NCI-H1930 (cell line): ENCODE measurements around the gene SUCO.

Experiments used
- DNase-seq, 2 experiments: peaks; one replicate each; lab custom pipeline; 2025; lab: John Stamatoyannopoulos, UW

SUCO gene

DNA sequence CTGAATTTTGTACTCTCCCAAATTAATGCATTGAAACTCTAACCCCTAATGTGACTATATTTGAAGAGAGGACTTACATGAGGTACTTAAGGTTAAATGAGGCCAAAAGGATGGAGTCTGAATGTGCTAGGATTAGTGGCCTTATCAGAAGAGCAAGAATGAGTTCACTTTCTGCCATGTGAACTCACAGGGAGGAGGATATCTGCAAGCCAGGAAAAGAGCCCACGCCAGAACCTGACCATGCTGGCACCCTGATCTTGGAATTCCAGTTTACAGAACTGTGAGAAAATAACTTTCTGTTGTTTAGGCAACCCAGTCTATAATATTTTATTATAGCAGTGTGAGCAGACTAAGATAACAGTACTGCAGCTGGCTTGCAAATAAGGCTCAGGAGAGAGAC lies 113.7 kb downstream of the SUCO start:
- DNase-seq = no peak

DNA sequence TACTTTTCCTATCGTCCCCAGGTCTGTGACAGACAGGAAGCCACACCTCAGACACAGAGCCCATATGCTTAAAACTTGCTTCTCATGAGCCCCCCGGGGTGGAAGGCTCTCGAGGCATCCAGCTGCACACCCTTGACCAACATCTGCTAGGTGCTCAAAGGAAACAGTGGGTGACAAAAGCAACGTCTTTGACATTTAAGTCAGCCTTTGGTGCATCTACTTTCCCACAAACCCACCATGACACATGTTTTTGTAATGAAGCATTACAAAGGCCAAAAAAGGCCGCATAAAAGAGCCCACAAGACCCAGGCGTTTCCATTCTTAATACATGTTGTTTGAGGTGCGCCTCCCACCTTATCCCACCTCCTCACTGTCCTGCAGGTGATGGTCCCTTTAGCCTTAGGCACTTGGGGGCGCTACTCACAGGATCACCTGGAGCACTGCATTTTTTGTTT lies 114.2 kb downstream of the SUCO start:
- no peak for DNase-seq

DNA sequence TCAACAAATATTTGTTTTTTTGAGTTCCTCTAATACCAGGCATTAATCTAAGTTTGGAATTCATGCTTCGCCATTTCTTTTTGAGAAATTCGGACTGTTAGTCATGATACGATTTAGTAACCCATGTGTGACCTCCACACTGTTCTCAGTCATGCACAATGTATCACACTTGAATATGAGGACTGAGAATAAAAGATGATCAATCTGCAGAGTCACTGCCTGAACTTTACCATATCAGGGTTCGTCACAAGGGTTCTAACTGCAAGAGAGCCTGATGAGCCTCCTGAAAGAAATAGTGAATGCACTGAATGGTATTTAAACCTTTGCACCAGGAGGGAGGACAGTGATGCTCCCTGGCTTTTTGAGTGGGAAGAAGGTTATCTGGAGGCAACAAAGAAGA lies 115.0 kb downstream of the SUCO start:
- no peak for DNase-seq

DNA sequence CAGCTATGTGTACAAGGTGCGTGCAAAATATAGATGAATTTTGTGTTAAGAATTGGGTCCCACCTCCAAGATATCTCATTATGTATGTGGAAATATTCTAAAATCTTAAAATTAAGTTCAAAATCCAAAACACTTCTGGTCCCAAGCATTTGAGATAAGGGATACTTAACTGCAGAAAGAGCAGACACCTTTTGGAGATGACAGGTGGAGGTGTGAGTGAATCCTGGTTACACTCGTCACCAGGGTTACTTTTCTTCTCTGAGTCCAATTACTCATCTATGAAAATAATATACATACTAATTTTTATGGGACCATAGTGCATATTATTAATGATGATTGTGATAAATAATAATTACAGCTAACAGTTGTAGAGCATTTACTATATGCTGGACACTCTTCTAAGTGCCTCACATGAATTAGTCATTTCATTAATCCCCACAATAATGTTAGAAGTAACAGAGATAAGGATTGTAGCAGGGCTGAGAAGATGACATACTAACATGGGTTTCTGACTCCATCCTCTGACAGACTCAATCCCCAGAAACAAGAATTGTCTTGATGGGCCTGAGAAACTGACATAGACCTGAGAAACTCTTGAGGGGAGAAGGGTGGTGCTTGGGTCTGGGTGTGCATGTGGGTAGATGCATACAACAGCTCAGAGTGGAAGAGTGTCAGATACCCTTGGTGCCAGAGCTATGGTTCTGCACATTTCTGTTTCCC lies 117.7 kb downstream of the SUCO start:
- DNase-seq = no peak

DNA sequence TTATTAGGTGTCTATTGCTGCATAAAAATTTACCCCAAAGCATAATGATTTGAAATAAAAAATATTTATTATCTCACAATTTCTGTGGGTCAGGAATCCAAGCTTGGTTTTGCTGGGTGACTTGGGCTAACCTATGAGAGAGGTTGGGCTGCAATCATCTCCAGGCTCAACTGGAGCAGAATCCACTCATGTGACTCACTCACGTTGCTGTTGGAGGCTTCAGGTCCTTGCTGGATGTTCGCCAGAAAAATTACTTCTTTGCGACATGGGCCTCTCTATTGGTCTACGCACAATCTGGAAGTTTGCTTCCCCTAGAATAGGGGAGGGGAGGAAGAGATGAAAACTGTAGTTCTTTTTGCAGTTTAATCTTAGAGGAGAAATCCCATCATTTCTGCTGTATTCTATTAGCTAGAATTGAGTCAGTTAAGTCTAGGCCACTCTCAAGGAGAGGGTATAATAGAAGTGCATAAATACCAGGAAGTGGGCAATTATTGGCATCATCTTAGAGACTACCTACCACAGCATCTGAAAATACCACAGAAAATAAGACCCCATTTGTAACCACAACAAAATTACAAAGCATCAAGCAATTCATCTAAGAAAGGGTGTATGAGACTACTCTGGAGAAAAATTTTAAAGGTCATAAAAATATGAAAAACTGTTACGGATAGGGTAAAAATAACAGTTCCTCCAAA lies 120.2 kb downstream of the SUCO start:
- no peak for DNase-seq

DNA sequence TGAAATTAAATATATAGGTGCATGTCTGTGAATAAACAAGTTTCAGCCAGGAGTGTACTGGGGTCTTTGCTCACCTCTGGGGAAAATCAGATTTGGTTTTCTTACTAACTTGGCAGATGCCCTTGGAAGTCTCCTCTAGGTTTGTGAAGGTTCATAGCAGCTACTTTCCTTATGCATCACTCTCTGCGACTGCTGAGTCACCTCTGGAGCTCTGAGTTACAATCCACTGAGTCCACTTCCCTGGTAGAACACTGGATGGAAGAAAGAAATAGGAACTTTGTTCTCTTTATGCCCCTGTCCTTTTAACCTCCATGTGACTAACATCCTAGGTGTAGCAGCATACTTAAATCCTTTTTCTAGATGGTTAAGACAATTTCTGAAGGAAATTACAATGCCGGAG lies 121.6 kb downstream of the SUCO start:
- no peak for DNase-seq

DNA sequence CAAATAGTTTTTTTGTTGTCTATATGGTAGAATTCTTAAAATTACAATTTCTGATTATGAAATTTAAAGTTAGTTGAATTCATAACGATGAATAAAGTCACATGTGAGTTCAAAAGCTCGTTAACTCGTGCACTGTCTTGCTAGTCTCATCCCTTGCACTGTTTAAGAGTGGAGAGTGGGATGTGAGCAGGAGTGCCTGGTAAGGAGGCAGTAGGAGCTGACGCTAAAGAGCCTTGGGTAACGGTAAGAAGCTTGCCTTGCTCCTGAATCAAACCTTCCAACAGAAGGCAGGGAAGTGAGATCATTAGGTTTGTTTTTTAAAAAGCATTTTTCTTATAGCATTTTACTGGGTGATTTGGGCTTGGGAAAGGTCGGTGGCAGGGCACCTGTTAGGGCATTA lies 123.6 kb downstream of the SUCO start:
- DNase-seq = no peak

DNA sequence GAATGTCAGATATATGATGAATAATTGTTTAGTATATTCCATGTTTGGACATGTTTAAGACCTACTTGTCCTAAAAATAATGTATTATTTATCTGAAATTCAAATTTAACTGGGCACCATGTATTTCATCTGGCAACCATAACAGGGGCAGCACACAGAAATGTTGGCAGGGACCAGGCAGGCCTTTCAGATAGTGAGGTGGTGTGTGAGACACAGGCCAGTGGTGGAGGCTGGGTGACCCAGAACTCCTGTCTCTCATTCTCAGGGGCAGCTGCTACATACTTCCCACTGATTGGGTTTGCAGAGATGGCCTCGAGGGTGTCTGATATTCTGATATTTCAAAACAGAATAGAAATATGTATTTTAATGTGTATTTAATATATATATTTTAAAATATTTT lies 124.6 kb downstream of the SUCO start:
- DNase-seq = no peak

DNA sequence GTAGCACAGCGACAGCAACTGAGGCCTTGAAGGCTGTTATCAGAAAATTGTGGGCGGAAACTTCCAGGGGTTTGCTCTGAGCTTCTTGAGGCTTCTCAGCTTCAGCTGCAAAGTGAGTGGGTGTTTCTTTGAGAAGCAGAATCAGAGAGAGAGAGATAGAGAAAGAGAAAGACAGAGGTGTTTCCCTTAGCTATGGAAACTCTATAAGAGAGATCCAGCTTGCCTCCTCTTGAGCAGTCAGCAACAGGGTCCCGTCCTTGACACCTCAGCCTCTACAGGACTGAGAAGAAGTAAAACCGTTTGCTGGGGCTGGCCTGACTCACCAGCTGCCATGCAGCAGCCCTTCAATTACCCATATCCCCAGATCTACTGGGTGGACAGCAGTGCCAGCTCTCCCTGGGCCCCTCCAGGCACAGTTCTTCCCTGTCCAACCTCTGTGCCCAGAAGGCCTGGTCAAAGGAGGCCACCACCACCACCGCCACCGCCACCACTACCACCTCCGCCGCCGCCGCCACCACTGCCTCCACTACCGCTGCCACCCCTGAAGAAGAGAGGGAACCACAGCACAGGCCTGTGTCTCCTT lies 126.0 kb downstream of the SUCO start, which contains the start of gene FASLG:
Gene FASLG, plus strand, starts transcription at position 233 of the 583 bp plus-strand sequence. Its CDS starts 99 bp downstream, at position 332.
- no peak for DNase-seq

DNA sequence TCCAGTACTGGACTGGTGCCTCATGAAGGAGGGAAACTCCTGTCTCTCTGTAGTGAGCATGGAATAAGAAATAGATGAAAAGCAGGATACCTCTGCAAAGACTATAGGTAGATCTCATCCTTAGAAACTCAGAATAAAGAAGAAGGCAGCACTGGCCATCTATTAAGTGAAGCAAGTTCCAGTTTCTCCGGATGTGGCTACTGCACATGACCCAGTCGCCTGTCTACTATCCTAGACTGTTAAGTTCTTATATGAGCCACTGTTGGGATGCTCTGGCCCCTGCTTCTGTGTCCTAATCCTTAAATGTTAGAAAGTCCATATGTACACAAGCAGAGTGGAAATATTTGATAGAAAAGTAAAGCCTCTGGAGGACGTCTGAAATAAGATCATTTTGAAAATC lies 128.2 kb downstream of the SUCO start:
- DNase-seq = no peak
